ENCODE data around the gene ABCA13.

The ABCA13 gene

DNA sequence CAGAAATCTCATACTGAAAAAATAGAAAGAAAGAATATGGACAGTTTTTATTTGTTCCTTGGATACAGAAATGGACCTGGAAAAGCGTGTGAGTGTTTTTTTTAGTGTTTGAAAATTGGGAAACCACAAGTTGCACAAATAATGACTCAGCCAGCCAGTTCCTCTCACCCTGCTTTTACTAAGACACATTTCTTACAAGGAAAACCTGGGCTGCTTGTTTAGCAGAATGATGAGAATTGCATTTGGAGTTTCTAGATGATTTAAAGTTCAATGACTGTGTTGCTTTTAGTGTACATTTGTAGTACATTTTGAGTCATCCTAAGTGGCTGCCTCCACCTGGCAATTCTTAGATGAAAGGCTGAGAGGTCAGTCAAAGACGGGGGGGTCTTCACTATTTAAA lies 218.7 kb downstream of the ABCA13 start:
- peak; percentile 69 to 77 for DNase-seq

DNA sequence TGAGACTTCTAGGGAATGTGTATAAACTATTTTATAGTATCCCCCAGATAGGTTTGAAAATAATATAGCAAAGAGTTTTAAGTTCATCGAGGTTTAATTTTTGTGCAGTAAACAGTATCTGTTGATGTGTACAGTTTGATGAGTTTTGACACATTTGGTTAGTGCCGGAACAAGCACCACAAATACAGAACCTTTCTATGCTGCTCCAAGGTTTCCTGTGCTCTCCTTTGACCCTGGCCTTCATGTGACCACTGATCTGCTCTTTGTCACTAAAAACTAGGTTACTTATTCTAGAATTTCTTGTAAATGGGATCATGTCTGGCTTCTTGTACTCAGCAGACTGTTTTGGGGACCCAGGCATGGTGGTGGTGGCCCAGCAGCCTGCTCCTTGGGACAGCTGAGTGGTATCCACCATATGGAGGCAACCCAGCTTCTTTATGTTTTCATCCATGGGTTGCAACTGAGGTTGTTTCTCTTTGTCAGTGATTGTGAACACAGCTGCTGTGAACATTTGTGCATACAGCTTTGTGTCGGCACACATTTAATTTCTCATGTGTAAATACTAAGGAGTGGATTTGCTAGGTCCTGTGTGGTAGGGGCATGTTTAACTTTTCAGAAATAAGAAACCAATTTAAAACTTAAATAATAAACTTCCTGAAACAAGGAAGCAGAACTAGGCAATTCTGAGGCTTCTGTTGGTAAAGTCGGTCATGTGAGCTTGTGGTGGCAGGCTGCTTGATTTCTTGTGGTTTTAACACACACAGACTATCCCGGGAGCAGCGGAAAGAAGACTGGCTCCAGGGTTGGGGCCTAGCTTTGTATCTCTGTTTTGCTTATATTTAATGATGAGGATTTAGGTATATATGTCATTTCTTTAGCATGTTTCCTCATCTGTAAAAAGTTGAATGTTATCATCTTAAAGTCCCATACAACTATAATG lies 219.4 kb downstream of the ABCA13 start:
- DNase-seq, result peak; percentile 69 to 72

DNA sequence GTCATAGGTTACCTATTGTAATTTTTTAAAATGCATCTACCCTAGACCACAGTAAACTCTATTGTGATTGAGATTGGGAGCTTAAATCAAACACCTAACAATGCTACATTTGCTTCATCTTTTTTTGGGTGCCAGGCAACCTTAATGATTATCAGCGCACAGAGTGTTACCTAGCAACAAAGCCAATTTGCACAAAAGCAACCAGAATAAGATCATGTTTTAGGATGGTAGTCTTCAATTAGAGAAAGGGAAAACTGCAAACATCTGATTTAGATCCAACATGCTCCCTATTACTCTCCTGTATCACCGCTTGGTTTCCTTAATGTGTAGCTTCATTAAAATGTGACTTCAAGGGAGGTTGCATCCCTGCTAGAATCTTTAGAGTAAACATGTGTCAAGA lies 226.9 kb downstream of the ABCA13 start:
- no peak for DNase-seq

DNA sequence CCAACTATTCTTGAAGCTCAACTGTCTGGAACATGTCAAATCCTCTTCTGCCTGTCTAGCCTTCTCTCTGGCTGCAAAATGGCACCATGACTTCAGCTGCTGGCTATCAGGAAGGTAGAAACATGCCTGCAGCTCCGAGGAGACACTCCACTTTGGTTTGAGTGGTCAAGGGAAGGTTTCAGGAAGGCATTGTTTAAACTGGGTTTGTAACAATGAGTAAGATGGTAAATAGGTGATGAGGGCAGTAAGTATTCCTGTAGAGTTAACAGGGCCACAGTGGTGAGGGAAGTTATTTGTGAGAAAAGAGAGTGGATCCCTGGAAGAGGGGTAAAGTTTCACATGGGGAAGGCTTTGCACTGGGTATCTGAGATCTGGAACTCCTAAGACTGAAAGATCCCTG lies 231.5 kb downstream of the ABCA13 start:
- DNase-seq, result no peak

DNA sequence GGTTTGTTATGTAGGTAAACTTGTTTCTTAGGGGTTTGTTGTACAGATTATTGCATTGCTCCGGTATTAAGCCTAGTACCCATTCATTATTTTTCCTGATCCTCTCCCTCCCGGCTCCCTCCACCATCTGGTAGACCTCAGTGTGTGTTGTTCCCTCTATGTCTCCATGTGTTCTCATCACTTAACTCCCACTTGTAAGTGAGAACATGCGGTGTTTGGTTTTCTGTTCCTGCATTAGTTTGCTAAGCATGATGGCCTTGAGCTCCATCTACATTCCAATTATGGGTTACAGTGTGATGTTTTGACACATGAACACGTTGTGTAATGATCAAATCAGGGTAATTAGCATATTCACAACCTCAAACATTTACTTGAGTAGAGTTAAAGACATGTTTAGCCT lies 237.5 kb downstream of the ABCA13 start:
- DNase-seq, result no peak

DNA sequence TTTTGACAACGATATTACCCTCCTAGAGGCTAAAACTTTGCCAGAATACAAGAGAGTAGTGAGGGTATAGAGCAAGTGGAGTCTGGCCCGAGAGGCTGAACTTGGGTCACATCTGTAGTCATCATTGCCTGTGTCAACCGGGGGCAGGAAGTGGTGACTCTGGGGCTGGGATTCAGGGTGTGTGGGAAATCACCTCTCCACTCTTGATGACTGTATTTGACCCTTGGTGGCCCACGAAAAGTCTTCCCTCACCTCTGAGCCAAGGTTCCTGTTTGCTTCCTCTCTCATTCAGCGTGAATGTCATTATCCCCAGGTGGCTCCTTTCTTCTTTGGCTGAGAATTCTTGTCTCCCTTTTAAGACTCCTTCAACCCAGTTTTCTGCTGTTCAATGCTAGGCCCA lies 240.4 kb downstream of the ABCA13 start:
- DNase-seq, result no peak

DNA sequence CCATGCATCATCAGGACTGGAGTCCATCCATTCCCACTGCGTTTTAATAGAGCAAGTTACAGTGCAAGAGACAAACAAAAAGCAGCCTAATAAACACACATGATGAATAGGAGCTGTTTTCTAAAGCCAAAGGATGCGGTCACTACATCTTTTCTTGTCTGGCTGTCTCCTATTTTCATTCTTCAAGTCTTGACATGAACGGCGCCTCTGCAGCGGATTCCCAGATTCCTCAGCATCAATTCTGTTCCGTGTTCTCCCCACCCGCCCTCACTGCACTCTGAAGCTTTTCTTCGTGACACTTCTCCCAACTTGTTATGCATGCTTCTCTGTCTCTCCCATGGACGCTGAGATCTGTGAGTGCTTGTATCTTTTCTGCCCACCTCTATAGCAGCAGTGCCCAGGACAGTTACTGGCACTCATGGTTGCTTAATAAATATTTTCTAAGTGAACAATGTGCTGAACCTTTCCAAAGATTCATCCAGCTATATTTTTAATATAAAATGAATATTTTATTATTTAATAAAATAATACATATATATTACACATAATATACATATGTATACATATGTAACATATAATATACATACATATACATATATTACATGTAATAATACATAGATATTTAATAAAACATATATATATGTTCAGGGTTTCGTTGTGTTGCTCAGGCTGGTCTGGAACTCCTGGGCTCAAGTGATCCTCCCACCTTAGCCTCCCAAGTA lies 242.9 kb downstream of the ABCA13 start:
- DNase-seq, result no peak

DNA sequence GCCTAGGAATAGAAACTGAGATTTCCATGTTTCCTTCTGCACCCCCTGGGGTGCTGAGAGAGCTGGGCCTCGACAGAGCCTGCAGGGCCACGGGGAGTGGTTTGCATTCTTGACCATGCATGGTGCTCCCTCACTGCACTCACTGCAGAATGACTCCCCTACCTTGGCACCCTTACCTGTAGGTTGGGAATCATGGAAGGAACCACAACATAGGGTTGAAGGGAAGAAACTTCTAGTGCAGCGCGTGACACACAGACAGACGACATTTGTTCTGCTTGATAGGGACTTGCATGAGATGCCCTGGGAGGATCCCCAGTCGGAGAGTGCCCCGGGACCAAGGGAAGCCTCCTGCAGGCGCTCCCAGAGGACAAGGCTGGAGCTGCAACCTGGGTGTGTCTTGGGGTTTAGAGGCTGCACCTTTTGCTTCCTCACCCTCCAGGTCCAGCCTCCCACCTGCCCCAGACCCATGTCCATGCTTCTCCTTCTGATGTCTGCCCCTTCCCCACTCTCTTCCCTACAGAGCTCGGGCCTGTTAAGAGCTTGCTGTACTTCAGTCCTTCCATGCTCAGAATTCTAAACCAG lies 245.2 kb downstream of the ABCA13 start:
- DNase-seq, result no peak

DNA sequence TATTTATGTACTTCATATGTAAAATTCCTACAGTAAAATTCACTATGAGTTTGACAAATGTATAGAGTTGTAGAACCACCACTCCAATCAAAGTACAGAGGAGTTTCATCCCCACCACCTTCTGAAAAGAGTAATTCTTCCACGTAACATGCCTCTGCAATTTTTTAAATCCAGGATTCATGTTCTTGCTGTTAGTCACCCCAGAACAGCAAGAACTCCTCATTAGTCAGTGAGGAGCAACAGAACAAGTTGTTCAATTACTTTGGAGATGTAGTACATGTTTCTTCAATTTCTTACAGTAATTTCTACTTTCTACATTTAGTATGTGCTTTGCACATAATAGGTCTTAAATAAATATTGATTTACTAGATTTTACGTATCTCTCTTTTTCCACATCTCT lies 248.1 kb downstream of the ABCA13 start:
- DNase-seq, result no peak

DNA sequence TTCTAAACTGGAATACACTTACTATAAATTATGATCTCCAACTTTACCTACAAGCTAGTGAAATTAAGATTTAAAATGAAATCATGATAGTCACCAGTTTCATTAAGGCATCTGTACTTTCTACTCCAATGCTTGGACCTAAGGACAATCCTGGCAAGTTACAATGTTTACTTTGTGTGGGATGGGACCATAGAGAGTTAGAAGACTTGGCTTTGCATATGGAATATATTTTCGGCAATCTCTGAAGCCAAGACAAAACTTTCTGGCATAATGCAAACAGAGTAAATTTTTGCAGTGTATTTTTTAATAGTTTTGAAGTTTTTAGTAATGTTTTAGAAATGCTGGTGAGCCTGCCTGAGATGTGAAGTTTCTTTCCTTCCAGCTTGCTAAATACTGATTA lies 248.9 kb downstream of the ABCA13 start:
- DNase-seq, result no peak

DNA sequence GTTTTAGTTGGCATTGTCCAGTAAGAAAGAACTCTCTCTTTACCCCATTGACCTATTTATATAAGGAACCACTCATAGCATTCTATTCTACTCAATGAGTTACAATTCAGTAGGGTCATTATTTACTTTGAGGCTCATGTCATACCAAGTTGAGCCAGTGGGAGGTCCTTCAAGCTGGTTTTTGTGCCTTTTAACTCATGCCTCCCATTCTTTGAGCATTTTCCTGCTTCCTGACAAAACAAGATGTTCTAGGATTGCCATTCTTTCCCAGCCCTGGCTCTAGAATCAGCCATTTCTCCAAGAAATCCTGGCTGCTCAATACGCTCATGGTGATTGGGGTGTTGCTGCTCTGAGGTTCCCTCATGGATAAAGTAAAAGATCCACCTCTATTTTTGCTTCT lies 250.1 kb downstream of the ABCA13 start:
- no peak for DNase-seq

DNA sequence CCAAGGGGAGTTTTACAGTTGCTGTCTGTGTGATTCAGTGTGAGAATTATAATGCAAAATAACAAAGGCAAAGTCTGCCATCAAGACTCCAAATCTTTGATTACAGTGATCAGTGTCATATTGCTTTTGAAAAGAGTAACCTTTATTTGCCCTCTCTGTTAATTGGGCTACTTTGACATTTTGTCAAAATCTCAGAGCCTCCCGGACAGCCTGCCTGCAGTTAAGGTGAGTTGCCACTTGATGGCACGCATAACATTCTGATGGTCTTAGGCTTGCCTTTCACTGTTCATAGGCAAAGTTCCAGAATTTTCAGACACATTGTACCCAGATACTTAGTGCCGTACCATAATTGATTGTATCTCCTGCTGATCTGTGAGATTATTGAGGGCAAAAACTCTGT lies 253.5 kb downstream of the ABCA13 start:
- peak; percentile 29 to 50 for DNase-seq

DNA sequence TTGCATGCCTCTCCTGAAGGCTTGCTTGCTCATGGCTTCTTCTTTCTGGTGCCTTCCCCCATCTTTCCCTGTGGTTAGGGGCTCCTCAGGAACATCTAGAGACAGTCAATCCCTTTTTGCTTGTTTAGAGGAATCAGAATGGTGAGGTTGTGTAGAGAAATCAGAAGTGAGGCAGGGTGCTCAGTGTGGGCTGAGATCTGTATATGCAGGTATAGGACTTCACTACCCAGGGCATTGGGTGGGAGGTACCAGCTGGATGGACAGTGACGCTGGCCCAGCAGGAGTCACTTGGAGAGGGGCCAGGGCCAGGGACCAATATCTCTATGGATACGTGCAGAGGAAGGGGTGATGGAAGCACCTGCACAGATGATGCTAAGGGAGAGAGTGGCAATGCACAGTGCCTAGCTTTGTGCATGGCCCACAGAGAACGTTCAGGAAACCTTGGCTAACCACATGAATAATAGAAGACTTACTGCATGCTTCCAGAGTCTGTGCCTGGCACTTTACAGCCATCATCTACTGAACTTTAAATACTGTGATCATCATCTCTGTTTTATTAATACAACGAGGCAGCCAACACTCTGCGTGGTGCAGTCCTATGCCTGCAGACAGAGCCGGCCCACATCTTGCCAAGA lies 255.2 kb downstream of the ABCA13 start:
- DNase-seq, result no peak

DNA sequence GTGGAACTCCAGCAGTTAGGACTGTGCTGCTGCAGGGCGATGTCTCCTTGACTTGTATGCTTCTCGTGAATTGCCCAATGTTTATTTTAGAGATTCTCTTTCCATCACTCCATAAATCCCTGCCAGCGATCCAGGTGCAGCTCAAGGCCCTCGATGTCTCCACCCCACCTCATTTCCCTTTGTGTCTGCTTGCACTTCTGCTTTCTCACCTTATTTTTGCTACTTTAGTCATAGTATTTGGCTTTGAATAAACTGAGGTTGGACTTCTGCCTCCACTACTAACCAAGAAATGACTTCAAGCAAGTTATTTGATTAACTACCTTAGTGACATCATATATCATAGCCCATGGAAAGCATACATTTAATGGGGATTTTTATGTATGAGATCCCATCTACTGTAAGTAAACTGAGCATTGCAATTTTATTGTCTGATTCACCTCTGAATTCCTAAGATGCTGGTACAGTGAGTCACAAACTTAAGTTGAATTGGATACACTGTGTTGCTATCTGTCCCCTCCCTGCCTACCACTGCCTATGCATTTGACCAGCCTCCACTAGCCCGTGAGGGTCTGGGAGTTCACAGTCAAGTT lies 255.8 kb downstream of the ABCA13 start:
- DNase-seq, result no peak

DNA sequence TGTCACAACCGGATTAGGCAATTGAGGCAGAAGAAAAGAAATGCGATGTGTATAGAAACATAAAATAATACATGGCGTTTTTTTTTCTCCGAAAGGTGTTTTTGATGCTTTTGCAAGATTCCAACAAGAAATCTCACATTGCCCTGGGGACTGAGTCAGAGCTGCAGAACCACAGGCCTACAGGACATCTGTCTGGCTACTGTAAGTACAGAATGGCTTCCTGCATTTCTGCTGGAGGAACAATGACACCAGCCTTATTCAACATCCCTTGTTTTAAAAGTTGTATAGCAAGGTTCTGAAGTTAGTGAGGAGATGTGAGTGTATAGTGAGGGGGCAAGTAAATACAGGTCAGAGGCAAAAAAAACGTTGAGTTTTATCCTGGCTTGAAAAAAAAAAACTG lies 256.4 kb downstream of the ABCA13 start:
- DNase-seq, result no peak

DNA sequence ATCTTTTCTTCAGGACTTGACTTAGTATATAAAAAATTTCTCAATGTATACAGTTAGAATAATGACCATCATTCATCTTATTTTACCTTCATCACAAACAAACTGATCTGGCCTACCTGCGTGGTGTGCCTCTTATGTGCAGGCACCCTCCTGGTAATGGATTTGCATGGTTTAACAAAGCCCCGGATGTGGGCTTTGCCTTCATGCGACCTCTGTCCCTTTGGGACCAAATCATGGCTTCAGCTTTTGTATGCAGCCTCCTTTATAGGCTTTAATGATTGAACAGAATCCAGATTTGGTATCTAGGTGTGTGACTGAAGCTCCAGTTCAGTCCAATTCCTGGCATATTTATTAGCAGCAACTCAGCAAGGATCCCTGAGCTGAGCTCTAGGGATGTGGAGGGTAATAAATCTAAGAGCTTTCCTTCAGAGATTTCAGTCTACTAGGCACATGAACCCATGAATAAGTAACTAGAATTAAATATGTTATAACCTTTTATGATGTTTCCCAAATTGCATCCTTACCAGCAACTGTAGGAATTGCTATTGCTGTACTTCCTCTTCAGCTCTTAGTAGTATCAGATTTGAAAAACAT lies 256.9 kb downstream of the ABCA13 start:
- no peak for DNase-seq

DNA sequence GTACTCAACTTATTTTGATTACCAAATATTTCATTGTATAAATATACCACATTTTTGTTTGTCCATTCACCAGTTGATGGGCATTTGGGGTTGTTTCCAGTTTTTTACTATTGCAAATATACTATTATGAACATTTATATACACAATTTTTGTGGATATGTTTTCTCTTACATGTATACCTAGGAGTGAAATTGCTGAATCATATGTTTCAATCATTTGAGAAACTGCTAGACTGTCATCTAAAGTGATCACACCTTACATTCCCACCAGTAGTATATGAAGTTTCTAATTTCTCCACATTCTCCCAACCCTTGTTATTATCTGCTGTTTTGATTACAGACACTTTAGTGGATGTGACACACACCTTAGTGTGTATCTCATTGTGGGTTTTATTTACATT lies 257.9 kb downstream of the ABCA13 start:
- no peak for DNase-seq

DNA sequence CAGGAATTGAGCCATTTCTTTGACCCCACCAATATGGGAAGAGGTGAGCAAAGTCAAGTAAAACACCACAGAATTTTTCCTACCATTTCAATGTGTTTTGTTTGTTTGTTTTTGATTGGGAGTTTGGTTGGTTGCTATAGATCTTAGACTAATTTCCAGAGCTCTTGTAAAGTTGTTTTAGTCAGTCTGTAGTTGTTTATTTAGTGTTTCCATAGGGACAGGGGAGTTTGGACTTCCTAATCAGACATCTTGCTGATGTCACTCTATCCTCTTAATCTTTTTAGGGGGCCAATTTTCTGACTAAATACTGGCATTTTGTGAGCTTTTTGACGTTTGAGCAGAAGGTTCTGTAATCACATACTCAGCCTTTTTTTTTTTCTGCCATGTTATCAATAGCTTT lies 266.9 kb downstream of the ABCA13 start:
- DNase-seq, result no peak

DNA sequence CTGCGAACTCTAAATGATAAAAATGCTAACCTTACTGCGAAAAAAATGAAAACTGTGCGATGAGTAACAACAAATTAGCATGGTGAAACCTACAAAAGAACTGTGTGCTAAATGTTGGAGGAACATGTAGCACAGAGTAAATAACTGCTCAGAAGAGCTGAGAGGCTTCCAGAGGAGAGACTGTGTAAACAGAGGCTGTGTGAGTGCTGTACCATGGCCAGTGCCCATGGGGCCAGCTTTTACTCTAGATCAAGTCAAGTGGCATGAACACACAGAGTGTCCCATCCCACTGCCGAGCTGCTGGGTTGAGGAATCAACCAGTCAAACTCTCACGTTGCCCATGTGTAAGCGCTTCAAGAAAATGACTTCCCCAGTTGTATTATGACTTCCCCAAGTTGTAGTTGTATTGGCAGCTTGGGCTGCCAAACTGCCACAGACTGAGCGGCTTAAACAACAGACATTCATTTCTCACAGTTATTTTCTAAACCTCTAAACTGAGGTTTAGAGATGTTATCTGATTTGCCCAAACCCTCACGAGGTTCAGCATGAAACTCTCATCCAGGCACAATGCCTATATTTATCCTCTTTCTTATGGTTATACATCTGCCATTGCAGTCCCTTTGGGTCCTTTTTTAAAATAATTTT lies 270.7 kb downstream of the ABCA13 start:
- DNase-seq, result no peak

DNA sequence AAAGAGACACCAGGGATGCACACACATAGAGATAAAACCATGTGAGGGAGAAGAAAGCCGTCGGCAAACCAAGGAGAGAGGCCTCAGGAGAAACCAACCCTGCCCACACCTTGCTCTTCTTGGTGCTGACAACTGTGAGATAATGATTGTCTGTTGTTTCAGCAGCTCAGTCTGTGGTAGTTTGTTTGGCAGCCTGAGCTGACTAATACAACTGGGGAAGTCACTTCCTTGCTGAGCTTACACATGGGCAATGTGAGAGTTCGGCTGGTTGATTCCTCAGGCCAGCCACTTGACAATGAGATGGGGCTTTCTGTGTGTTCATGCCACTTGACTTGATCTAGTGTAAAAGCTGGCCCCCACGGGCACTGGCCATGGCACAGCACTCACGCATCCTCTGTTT lies 271.8 kb downstream of the ABCA13 start:
- no peak for DNase-seq

DNA sequence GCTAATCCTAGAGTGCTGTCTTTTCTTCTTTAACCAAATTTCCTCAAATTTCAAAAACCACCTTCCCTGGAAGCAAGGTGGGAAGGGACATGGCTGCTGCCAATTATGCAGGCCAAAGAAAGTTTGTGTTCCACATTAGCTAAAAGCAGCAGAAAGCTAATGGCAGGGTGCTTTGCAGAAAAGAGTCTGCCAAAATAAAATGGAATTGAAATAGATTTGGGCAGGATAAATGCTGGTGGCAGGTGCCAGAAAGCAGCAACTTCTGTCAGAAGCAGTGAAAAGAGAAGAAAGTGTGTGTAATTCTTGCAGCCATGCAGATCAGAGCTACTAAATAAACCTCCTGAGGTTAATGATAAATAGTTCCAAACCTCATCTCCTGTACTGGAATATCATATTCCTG lies 275.5 kb downstream of the ABCA13 start:
- DNase-seq, result no peak

DNA sequence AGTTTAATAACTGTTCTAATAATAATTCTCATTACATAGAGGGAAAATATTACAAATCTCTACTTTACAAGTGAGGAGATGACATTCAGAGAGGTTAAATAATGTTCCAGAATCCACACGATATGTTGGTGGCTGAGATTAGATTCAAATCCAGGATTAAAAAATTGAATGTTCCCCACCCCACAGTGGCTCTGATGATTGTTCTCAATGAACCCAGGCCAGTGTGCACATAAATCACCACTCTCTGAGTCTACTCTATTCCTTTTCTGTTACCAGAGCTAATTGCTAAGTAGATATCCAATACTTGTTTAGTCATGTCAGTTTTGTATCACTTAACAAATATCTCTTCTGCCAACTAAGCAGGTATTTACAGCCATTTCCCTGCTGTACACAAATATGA lies 281.0 kb downstream of the ABCA13 start:
- no peak for DNase-seq

Measured in AML-193 (cell line).